HUES6 (cell line): Measurements from ENCODE around the gene LRRC7.

Source experiments
- H3K27ac ChIP-seq: 2 replicates; pipeline ENCODE4 v1.7.0; 2013; ENCODE audit warnings: low read depth, mild to moderate bottlenecking, low read length, inconsistent platforms
- H3K27me3 ChIP-seq: 2 replicates; pipeline ENCODE4 v1.6.1; 2013; ENCODE audit warnings: low read length; ENCODE audit not compliant: control insufficient read depth, insufficient read depth
- H3K36me3 ChIP-seq: 2 replicates; pipeline ENCODE4 v1.6.1; 2013; ENCODE audit warnings: low read length; ENCODE audit not compliant: control insufficient read depth, insufficient read depth
- H3K4me1 ChIP-seq: 2 replicates; pipeline ENCODE4 v1.6.1; 2013; ENCODE audit warnings: low read length; ENCODE audit not compliant: control insufficient read depth, insufficient read depth
- H3K4me3 ChIP-seq: 2 replicates; pipeline ENCODE4 v1.5.1; 2013; ENCODE audit warnings: low read depth, low read length
- H3K9ac ChIP-seq: one replicate; pipeline ENCODE4 v1.6.1; 2013; ENCODE audit warnings: mild to moderate bottlenecking, low read length
- H3K9me3 ChIP-seq: 2 replicates; pipeline ENCODE4 v1.6.1; 2013; ENCODE audit warnings: low read depth, low read length; ENCODE audit not compliant: control insufficient read depth, insufficient read depth

Gene LRRC7

DNA sequence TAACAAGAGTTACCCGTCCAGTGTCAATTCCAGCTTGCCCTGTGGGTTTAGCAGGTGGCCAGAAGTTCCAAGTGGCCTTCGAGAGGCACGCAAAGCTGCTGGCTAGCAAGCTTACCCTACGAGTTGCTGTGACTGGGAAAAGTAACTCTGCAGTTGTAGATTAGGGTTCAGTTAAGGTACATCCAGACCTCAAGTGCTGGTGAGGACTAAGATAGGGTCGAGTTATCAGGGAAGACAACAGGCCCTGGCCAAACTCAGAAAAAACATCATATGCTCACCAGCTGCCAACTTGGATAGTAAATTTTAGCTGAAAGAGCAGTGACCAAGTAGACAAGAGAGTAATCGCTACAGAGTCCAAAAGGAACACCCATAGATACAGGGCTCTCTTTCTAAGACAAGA is 27.7 kb upstream of the LRRC7 start:
- Histone ChIP-seq H3K4me1 (no peaks in the 10 kb centered on the region; the same call in 1 of the 2 replicates), H3K27me3 (no peaks in the 10 kb centered on the region), H3K36me3 (no peaks in the 10 kb centered on the region), H3K27ac (no peak overlapping the region), H3K9me3 (no peaks in the 10 kb centered on the region), H3K9ac (no peak overlapping the region), H3K4me3 (no peak overlapping the region)

DNA sequence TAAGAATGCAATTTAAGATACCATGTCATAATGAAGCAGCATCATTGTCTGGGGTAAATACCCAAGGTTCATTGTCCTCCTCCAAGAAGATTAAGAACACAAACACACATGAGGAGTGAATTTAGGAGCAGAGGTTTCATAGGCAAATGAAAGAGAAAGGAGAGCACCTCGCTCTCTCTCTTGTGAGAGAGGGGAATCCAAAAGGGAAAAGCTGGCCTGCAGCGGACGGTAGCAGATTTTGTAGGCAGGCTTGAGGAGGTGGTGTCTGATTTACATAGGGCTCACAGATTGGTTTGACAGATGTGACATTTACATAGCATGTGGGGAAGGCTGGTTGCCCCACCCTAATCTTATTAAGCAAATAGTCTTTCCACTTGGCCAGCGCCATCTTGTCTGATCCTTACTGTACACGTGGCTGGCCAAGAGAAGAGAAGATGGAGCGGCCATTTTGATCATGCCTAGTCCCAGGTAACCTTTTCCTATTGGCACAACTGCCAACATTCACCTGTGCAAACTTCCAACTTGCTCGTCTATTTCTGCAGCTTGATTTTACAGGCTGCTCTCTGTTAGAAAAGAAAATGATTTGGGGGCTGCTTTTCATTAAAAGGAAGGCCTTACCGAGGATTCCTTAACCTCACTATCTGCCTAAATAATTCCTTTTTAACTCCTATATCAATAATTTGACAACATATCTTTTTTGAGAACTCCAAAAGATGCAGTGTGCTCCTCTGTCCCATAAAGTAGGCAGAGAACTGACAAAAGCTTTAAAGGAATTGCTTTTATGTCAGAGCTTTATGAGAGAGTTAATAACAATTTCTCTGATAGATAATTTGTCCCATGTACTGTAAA is 16.0 kb upstream of the LRRC7 start:
- no peak overlapping the region for H3K9ac ChIP-seq
- H3K27ac ChIP-seq = no peak overlapping the region
- H3K9me3 ChIP-seq = no peaks in the 10 kb centered on the region
- no peaks in the 10 kb centered on the region for H3K27me3 ChIP-seq
- no peaks in the 10 kb centered on the region for H3K4me1 ChIP-seq
- no peak overlapping the region for H3K4me3 ChIP-seq
- no peaks in the 10 kb centered on the region for H3K36me3 ChIP-seq

DNA sequence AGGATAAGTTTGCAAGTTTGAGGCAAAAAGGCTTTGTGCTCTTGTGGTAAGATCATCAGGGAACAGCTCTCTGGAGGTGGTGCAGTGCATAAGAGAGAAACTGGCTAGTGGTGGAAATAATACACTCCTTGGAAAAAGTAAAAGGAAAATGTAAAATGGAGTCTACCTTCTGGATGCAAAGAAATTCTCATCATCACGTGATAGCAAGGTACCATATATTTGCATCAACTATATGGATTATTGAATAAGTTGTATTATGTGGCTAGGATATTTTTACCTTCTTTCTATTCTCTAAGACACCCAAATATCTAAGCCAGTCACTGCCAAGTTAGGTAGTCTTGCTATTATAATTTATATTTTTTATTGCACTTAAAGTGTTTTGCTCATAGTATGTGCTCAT is 14.0 kb upstream of the LRRC7 start:
- Histone ChIP-seq H3K9ac (no peak overlapping the region), H3K4me1 (no peaks in the 10 kb centered on the region), H3K27ac (no peak overlapping the region), H3K36me3 (no peaks in the 10 kb centered on the region), H3K9me3 (no peaks in the 10 kb centered on the region), H3K27me3 (no peaks in the 10 kb centered on the region), H3K4me3 (no peak overlapping the region)

DNA sequence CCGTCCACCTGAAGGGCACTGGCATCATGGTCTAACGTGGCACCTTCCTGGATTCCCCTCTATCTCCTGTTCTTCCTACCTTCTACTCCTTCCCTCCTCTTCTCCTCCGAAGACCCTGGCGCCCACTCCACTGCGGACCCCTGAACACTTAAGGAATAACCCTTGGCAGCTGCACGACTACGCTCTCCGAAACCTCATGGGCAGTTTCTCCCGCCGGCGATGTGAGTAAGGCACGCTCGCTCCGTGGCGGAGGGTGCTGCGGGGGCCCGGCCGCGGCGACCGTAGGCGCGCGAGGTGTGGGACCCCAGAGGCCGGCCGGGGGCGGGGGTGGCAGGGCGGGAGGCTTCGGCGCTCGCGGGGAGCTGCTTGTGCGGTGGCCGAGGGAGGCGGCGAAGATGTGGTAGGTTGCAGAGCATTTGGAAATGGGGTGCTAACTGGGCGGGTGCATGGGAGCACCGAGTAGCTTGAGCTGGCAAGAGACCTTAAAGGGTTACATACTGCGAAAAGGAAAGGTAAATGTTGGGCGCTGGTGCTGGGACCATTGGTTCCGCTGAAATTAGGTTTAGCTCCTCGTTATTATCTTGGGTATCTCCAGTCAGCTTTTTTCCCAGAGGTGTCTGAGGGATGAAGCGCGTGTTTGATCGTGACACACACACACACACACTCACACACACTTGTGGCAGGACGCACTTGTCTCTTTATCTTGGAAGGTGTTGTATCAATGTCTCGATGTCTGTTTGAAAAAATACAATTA is 876 bp downstream of the LRRC7 start:
- Histone ChIP-seq H3K9me3 (no peaks in the 10 kb centered on the region), H3K4me3 (peak overlapping the region; percentile 85), H3K4me1 (peaks cover 9% of the 10 kb centered on the region), H3K27ac (no peak overlapping the region), H3K9ac (peak overlapping the region; percentile 31), H3K27me3 (peaks cover 94% of the 10 kb centered on the region), H3K36me3 (no peaks in the 10 kb centered on the region)

DNA sequence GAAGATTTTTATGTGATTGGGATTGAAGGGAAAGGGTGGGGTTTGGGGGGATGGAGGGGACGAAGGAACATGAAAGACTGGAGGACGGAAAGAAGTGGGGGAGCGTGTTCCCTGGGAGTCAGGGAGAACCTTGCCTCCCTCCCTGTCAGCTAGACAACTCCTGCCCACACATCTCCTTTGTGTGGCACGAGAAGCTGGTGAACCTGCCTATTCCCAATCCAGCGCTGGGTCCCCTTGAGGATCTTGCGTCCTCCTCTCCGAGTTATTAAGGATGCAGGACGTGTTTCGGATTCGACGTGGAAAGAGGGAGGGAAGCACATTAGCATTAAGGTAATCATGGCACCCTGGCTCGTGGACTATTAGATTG is 1.4 kb downstream of the LRRC7 start:
- Histone ChIP-seq H3K27ac (no peak overlapping the region), H3K4me1 (peaks cover 9% of the 10 kb centered on the region), H3K9ac (no peak overlapping the region), H3K9me3 (no peaks in the 10 kb centered on the region), H3K36me3 (no peaks in the 10 kb centered on the region), H3K27me3 (peaks cover 91% of the 10 kb centered on the region), H3K4me3 (peak overlapping the region; percentile 85)

DNA sequence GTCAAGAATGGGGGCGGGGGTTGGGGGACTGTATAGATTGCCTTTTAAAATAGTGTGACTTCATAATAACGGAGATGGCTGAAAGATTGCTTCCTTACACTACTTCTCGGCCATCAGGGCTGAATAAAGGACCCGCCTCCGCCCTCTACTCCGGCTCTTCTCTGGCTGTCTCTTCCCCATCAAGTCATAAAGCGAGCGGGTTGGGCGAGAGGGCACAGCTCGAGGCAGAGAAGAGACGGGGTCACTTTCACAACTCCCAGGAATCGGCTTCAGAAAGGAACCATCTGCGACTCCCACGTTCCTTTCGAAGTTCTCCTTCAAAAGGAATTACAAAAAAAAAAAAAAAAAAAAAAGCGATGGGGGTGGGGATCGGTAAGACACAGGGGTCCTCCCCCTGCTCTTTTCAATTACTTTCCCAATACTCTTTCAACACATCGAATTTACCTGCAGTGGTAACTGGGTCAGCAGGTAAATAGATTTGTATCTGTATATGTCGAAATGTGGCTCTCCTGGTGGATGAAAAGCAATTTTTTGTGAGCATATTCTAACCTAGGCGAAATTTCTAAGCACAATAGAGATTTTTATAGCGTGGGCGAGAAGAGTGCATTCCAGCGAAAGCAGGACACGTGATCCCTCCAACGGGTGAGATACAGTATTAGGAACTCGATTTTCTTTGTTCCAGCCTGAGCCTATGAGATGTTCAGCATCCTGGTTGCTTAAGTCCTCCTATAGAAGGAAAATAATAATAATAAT is 2.0 kb downstream of the LRRC7 start:
- no peak overlapping the region for H3K27ac ChIP-seq
- peaks cover 9% of the 10 kb centered on the region for H3K4me1 ChIP-seq
- peaks cover 85% of the 10 kb centered on the region for H3K27me3 ChIP-seq
- H3K36me3 ChIP-seq = no peaks in the 10 kb centered on the region
- H3K9me3 ChIP-seq = no peaks in the 10 kb centered on the region
- H3K4me3 ChIP-seq = peak overlapping the region; percentile 85
- H3K9ac ChIP-seq = no peak overlapping the region

DNA sequence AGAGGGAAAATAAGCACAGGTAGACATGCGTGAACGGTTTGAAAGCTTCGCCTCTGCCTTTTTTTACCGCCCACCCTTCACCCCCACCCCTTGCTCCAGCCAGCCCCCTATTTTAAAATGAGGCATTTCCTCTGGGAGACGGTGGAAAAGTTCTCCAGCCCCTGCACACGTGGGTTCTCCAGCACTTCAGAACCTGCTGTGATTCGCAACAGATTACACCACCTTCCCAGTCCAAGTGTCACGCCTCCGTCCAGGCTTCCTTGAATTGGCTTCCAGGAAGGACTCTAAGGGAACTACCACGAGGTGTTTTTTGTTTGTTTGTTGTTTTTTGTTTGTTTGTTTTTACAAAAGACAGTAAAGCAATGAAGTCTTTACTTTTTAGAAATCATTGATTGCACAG is 2.6 kb downstream of the LRRC7 start:
- peaks cover 9% of the 10 kb centered on the region for H3K4me1 ChIP-seq
- H3K36me3 ChIP-seq = no peaks in the 10 kb centered on the region
- peaks cover 82% of the 10 kb centered on the region for H3K27me3 ChIP-seq
- peak overlapping the region; percentile 85 for H3K4me3 ChIP-seq
- no peak overlapping the region for H3K27ac ChIP-seq
- no peaks in the 10 kb centered on the region for H3K9me3 ChIP-seq
- no peak overlapping the region for H3K9ac ChIP-seq

DNA sequence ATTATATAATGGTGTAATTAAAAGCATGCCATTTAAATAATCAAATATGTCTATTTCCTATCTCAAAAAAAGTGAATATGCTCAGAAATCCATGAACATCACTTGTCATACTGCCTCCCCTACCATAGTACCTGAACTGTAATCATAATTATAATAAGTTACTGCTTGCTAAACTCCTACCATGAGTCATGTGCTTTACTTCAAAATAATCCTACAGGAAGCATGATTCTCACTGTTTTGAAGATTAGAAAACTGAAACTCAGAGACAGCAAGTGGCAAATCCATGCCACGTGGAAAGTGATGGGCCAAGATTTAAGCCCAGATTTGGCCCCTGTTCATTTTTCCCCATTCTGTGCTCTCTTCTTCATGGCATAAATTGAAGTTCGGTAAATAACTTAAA is 5.2 kb downstream of the LRRC7 start:
- Histone ChIP-seq H3K9ac (no peak overlapping the region), H3K4me3 (no peak overlapping the region), H3K9me3 (no peaks in the 10 kb centered on the region), H3K27ac (no peak overlapping the region), H3K36me3 (no peaks in the 10 kb centered on the region), H3K27me3 (peaks cover 56% of the 10 kb centered on the region), H3K4me1 (peaks cover 9% of the 10 kb centered on the region)

DNA sequence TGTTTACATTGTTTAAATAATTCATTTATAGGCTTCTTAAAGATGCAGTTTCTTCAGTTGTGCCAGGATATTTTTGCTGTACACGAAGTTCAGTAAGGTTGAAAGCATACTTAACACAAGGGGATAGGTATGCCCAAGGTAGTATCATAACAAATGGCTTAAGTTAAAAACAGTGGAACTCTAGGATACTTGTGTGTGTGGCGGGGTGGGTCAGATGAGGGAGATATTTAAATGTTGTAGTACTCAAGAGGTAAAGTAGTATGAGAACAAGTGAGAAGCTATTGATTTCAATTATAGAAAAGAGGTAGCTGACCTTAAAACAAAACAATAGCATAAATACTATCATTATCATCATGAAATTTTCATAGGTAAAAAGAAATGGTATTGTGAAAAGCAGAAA is 6.2 kb downstream of the LRRC7 start:
- Histone ChIP-seq H3K27ac (no peak overlapping the region), H3K36me3 (no peaks in the 10 kb centered on the region), H3K9ac (no peak overlapping the region), H3K4me1 (peaks cover 6% of the 10 kb centered on the region), H3K4me3 (no peak overlapping the region), H3K27me3 (peaks cover 46% of the 10 kb centered on the region), H3K9me3 (no peaks in the 10 kb centered on the region)

DNA sequence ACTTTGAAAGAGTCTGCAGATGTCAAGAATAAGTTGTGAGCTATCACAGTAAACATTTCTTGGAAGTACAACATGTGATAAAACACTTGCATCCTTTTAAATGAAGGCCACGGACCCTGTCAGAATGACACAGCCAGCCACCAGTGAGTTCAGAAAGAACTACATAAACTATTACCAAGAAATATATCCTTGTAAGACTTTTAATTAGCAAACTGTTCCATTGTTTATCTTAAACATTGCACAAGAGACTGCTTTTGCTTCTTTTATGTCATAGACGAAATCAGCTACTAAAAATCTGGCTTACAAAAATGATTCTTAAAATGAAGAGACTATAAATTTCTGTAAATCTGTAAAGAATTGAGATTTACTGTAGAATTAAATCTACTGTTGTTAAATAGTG is 17.9 kb downstream of the LRRC7 start:
- no peak overlapping the region for H3K9ac ChIP-seq
- no peak overlapping the region for H3K27ac ChIP-seq
- H3K4me1 ChIP-seq = no peaks in the 10 kb centered on the region
- H3K36me3 ChIP-seq = no peaks in the 10 kb centered on the region
- H3K4me3 ChIP-seq = no peak overlapping the region
- H3K9me3 ChIP-seq = no peaks in the 10 kb centered on the region
- H3K27me3 ChIP-seq = no peaks in the 10 kb centered on the region

DNA sequence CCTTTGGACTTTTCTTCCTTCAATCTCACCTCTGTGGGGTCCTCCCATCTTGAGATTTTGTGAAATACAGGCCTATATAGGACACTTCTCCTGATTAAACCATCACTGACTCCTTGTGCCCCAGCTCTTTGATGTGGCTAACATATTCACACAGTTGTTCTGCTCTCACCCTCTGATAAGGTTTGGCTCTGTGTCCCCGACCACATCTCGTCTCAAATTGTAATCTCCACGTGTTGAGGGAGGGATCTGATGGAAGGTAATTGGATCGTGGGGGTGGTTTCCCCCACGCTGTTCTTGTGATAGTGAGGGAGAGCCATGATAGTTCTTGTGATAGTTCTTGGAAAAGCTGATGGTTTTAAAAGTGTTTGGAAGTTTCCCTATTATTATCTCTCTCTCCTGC is 19.7 kb downstream of the LRRC7 start:
- H3K9me3 ChIP-seq = no peaks in the 10 kb centered on the region
- no peak overlapping the region for H3K4me3 ChIP-seq
- no peaks in the 10 kb centered on the region for H3K27me3 ChIP-seq
- no peaks in the 10 kb centered on the region for H3K4me1 ChIP-seq
- no peak overlapping the region for H3K27ac ChIP-seq
- no peak overlapping the region for H3K9ac ChIP-seq
- no peaks in the 10 kb centered on the region for H3K36me3 ChIP-seq
